ELF-1 (cell line): ENCODE data around the gene SIN3A.
"Not testable (repeated sequence)": the region's sequence is repeated elsewhere in the genome, so short reads cannot be mapped to it uniquely, and the experiment has no call there.

Experiments used
- DNase-seq: peaks from one replicate; pipeline ENCODE4 v3.0.0-alpha.2; 2016; ENCODE audit warnings: low read depth, low spot score

SIN3A gene

GRCh38 chr15:75335705-75336355 is 115.7 kb downstream of the SIN3A start, which contains the start of gene COMMD4:
TSS of gene COMMD4 (plus strand) at chr15:75336063. CDS start at chr15:75336090, 27 bp downstream.
- peak; percentile 96 for DNase-seq

GRCh38 chr15:75335313-75335704 is 116.2 kb downstream of the SIN3A start:
- DNase-seq, result no peak

- DNase-seq, result not testable (repeated sequence)
Measured at GRCh38 chr15:75333654-75334419, 117.7 kb downstream of the SIN3A start.

- not testable (repeated sequence) for DNase-seq
Measured at GRCh38 chr15:75332093-75332492, 119.4 kb downstream of the SIN3A start.

GRCh38 chr15:75329571-75329970 is 121.9 kb downstream of the SIN3A start:
- DNase-seq, result no peak

- DNase-seq, result no peak
Measured at GRCh38 chr15:75328493-75329314, 122.8 kb downstream of the SIN3A start.

- no peak for DNase-seq
Measured at GRCh38 chr15:75327491-75327890, 124.0 kb downstream of the SIN3A start.

GRCh38 chr15:75327005-75327404 is 124.5 kb downstream of the SIN3A start:
- no peak for DNase-seq

GRCh38 chr15:75325922-75326321 is 125.6 kb downstream of the SIN3A start:
- no peak for DNase-seq

GRCh38 chr15:75321711-75322110 is 129.8 kb downstream of the SIN3A start:
- DNase-seq, result no peak
